Astrocyte of the cerebellum (primary cell): ENCODE results near the gene PHF14.

Source experiments
- DNase-seq: peaks from one replicate; pipeline ENCODE4 v3.0.0-alpha.2; 2011; ENCODE audit warnings: low read depth
- H3K4me3 ChIP-seq: 2 replicates; pipeline ENCODE4 v1.5.1; 2011; ENCODE audit warnings: mild to moderate bottlenecking, low read depth, low read length, moderate library complexity
- in situ Hi-C: cut with HindIII; loops from 2 replicates; pipeline ENCODE4 v1.10.0; 2017; ENCODE audit warnings: low sequenced_read_pairs
- TF ChIP-seq, protein P1 (sequence below): IDR thresholded peaks from 2 replicates; pipeline ENCODE4 v1.5.1; 2012; ENCODE audit warnings: low read length, low read depth, moderate library complexity, mild to moderate bottlenecking; ENCODE audit errors: missing control alignments

PHF14 gene

DNA sequence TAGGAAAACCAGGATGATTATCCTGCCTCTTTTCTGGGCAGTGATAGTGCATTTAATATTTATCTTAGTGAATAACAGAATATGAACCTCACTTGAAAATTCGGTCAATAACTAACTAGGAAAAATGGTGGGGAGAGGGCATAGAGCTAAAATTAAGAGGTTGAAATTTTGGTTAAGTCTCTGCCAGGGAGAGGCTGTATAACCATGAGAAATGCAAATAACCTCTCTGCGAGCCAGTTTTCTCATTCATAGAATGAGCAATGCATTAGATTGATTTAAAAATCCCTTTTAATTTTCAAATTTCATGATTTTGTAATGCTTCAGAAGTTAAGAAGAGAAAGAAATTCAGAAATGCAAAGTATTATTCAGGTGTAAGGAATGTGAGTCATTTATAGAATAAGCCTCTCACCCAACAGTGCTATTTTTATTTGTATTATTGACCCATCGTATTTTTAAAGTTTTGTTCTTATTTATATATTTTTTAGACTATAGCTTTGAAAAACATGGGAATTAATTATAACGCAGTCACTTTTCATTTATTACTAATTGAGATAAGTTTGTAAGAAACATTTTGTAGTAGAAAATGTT, 104.7 kb downstream of the PHF14 start:
- no peak for DNase-seq
- TF ChIP-seq, protein P1, sequence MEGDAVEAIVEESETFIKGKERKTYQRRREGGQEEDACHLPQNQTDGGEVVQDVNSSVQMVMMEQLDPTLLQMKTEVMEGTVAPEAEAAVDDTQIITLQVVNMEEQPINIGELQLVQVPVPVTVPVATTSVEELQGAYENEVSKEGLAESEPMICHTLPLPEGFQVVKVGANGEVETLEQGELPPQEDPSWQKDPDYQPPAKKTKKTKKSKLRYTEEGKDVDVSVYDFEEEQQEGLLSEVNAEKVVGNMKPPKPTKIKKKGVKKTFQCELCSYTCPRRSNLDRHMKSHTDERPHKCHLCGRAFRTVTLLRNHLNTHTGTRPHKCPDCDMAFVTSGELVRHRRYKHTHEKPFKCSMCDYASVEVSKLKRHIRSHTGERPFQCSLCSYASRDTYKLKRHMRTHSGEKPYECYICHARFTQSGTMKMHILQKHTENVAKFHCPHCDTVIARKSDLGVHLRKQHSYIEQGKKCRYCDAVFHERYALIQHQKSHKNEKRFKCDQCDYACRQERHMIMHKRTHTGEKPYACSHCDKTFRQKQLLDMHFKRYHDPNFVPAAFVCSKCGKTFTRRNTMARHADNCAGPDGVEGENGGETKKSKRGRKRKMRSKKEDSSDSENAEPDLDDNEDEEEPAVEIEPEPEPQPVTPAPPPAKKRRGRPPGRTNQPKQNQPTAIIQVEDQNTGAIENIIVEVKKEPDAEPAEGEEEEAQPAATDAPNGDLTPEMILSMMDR: no peak
- in situ Hi-C loops: no loop called here
- no peak overlapping the region for H3K4me3 ChIP-seq

DNA sequence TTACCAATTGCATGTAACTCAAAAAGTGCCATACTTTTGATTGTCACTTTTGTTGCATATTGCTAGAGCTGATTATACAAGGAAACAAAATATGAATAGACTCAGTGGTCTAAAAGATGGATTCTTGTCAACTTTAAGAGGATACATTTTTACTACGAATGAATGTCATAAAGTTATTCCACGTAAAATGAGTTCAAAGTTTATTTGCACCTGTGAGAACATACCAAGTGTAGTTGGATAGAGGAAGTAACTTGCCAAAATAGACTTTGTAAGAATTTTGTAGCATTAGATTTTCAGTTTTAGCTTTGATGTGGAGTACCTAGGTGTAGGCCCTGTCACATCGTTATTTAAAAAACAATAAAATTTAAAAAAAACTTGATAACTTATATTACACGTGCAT, 106.2 kb downstream of the PHF14 start:
- no peak for DNase-seq
- no peak overlapping the region for H3K4me3 ChIP-seq
- TF ChIP-seq, protein P1: no peak
- in situ Hi-C loops: no loop called here

DNA sequence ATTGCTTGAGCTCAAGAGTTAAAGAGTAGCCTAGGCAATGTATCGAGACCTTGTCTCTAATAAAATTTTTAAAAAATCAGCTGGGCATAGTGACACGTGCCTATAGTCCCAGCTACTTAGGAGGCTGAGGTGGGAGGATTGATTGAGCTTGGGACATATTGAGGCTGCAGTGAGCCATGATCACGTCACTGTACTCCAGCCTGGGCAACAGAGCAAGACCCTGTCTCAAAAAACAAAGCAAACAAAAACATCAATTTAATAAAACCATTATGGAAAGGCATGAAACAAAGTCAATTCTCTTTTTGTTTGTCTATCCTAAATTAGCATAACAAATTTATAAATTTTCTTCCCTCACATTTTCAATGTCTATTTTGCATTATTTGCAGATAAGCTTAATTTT, 108.4 kb downstream of the PHF14 start:
- TF ChIP-seq, protein P1: no peak
- in situ Hi-C loops: no loop called here
- H3K4me3 ChIP-seq: no peak overlapping the region
- no peak for DNase-seq

DNA sequence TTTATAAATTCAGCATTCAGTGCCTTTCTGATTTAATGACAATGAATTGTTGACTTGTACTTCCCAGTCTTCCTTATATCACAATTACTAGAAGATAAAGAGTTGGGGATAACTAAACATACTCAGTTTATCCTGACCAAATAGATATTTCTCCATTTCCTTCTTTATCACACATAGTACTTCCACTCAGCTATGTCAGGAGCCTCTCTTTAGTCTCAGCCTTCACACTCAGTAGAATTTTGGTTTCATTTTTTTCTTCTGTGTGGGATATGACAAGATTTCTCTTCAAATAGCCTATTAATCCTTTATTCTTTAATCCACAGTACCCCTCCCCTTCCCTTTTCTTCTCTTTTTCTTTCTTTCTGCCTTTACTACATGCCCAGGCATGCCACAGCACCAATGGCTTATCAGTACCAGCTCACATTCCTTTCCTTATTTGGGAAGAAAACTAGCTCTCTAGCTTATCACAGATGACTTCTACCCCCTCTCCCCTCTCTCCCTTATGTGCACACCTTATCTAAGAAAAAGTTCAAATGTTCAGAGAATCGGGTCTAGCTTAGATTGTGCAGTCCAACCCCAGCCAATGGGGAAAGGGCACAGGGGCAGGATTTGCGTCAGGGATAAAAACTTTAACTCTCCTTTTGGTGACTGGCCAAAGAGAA, 109.0 kb downstream of the PHF14 start:
- in situ Hi-C loops: no loop called here
- H3K4me3 ChIP-seq: no peak overlapping the region
- no peak for DNase-seq
- TF ChIP-seq, protein P1: no peak

DNA sequence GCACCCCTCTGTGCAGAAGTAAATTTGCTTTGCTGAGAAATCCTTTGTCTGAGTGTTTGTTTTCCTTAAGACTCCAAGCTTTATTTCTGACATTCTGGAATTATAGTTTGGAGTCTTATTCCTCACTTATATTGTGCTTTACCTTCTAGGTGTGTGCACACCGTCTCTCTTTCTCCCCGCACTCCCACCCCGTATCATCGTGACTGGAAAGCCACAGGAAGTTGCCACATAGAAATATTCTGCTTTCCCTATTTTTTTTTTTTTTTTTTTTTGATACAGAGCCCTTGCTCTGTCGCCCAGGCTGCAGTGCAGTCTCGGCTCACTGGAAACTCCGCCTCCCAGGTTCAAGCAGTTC, 109.5 kb downstream of the PHF14 start:
- TF ChIP-seq, protein P1: no peak
- in situ Hi-C loops: no loop called here
- DNase-seq: no peak
- no peak overlapping the region for H3K4me3 ChIP-seq

DNA sequence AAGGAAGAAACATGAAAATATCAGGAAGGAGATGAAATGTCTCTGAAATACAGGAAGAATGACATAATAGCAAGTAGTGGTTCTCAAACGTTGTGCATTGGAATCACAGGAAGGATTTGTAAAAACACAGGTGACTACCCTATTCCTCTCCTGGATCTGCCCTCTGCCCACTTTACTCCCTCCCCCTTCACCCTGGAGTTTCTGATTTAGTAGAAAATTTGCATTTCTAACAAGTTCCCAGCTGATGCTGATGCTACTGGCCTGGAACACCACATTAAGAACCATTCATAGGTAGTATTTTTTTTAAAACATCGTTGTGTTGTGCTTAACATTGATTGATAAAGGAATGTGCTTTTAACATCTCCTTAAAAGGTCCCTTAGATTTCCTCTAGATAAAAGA, 130.9 kb downstream of the PHF14 start:
- TF ChIP-seq, protein P1: no peak
- DNase-seq: no peak
- in situ Hi-C loops: no loop called here

DNA sequence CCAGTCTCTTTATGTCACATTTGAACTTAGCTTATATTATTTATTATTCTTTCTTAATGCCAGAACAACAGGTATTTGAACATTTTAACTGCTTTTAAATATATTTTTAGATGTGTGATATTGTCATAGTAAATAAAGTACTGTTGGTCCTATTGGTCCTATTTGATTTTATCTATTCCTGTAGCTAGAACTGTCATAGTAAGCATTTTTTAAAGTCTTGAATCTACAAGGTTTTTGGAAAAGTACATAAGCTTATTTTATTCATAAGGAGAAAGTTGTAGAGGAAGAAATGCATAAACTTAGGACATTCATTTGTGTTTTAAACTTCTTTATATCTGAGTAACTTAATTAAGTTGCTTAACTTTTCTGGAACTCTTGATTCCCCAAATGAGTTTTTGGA, 136.0 kb downstream of the PHF14 start:
- in situ Hi-C loops: no loop called here
- DNase-seq: no peak
- H3K4me3 ChIP-seq: no peak overlapping the region
- TF ChIP-seq, protein P1: no peak

More for the DNA sequence above, 130.9 kb downstream of the PHF14 start:
- H3K4me3 ChIP-seq: no peak overlapping the region
